Measurements from ENCODE around the gene ATP7B.

- TF ChIP-seq EZH2 (IDR thresholded peaks at IDR 0.05; ENCODE audit: low read length, unreplicated experiment) = no peak
- TF ChIP-seq, protein P1, sequence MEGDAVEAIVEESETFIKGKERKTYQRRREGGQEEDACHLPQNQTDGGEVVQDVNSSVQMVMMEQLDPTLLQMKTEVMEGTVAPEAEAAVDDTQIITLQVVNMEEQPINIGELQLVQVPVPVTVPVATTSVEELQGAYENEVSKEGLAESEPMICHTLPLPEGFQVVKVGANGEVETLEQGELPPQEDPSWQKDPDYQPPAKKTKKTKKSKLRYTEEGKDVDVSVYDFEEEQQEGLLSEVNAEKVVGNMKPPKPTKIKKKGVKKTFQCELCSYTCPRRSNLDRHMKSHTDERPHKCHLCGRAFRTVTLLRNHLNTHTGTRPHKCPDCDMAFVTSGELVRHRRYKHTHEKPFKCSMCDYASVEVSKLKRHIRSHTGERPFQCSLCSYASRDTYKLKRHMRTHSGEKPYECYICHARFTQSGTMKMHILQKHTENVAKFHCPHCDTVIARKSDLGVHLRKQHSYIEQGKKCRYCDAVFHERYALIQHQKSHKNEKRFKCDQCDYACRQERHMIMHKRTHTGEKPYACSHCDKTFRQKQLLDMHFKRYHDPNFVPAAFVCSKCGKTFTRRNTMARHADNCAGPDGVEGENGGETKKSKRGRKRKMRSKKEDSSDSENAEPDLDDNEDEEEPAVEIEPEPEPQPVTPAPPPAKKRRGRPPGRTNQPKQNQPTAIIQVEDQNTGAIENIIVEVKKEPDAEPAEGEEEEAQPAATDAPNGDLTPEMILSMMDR (conservative IDR thresholded peaks at IDR 0.05; ENCODE audit: low read depth, low read length) = no peak
These were observed 33.6 kb downstream of the ATP7B start for GRCh38 chr13:51977625-51978024.

Data from PC-3 (cell line).